Ureter (tissue), 1 donor: Measurements from ENCODE around the gene WDFY2. TPM values are rescaled to one million over a fixed set of nuclear protein-coding genes. Genes with fewer than 3 reads are reported as not detected.

Experiments used
- DNase-seq: peaks from one replicate; pipeline ENCODE4 v3.0.0-alpha.2; 2020; ENCODE audit warnings: low spot score
- total RNA-seq: library from RNA; stranded (reverse); gene quantifications from one replicate; pipeline ENCODE4 v1.2.4, GENCODE V29; 2023
- donor health status: DM: yes; HTN: yes; CAD: no.

The WDFY2 gene
- total RNA-seq, 1 donor from 2014 or later = 17.2 TPM

- DNase-seq = no peak
Measured at GRCh38 chr13:51738226-51738905, 154.1 kb downstream of the WDFY2 start.

- DNase-seq = no peak
Measured at GRCh38 chr13:51739027-51739764, 154.9 kb downstream of the WDFY2 start.

GRCh38 chr13:51740698-51741097 lies 156.4 kb downstream of the WDFY2 start:
- DNase-seq = no peak

GRCh38 chr13:51742031-51742430 lies 157.8 kb downstream of the WDFY2 start:
- no peak for DNase-seq

- no peak for DNase-seq
Measured at GRCh38 chr13:51742611-51743010, 158.3 kb downstream of the WDFY2 start.

GRCh38 chr13:51745243-51745642 lies 161.0 kb downstream of the WDFY2 start:
- no peak for DNase-seq

- no peak for DNase-seq
Measured at GRCh38 chr13:51746802-51747201, 162.5 kb downstream of the WDFY2 start.

GRCh38 chr13:51747438-51748434 lies 163.5 kb downstream of the WDFY2 start:
- no peak for DNase-seq

- DNase-seq = no peak
Measured at GRCh38 chr13:51756651-51757050, 172.4 kb downstream of the WDFY2 start.

GRCh38 chr13:51758691-51759090 lies 174.4 kb downstream of the WDFY2 start:
- DNase-seq = no peak

- DNase-seq = no peak
Measured at GRCh38 chr13:51759240-51759639, 175.0 kb downstream of the WDFY2 start.

- no peak for DNase-seq
Measured at GRCh38 chr13:51760592-51760991, 176.3 kb downstream of the WDFY2 start.

GRCh38 chr13:51761643-51762350 lies 177.5 kb downstream of the WDFY2 start:
- no peak for DNase-seq

GRCh38 chr13:51763486-51763885 lies 179.2 kb downstream of the WDFY2 start:
- DNase-seq = no peak

GRCh38 chr13:51764184-51765141 lies 180.2 kb downstream of the WDFY2 start:
- DNase-seq = peak; percentile 72

- DNase-seq = no peak
Measured at GRCh38 chr13:51765142-51765515, 180.9 kb downstream of the WDFY2 start.

- no peak for DNase-seq
Measured at GRCh38 chr13:51767100-51767499, 182.8 kb downstream of the WDFY2 start.

- DNase-seq = no peak
Measured at GRCh38 chr13:51768378-51768921, 184.2 kb downstream of the WDFY2 start.

GRCh38 chr13:51768976-51769375 lies 184.7 kb downstream of the WDFY2 start:
- no peak for DNase-seq
